Measurements from ENCODE around the gene PLK2.

DNA sequence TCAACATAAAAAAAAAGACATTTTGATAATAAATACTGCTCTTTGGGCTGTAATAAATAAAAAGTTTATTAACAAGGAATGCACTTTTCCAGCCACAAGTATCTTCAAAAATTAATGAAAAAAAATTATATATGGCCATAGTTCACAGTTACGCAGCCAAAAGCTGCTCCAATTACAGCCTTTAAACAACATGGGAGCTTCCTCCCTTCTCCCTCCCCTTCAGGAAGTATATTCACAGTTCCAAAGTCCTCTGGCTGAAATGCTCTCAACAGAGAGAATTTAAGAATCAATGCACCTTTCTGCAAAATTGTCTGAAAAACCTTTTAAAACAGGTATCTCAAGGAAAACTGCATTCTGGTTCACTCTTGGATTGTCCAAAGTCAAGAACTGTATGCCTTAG, 5.9 kb downstream of the PLK2 start:
- TF ChIP-seq, protein P1, sequence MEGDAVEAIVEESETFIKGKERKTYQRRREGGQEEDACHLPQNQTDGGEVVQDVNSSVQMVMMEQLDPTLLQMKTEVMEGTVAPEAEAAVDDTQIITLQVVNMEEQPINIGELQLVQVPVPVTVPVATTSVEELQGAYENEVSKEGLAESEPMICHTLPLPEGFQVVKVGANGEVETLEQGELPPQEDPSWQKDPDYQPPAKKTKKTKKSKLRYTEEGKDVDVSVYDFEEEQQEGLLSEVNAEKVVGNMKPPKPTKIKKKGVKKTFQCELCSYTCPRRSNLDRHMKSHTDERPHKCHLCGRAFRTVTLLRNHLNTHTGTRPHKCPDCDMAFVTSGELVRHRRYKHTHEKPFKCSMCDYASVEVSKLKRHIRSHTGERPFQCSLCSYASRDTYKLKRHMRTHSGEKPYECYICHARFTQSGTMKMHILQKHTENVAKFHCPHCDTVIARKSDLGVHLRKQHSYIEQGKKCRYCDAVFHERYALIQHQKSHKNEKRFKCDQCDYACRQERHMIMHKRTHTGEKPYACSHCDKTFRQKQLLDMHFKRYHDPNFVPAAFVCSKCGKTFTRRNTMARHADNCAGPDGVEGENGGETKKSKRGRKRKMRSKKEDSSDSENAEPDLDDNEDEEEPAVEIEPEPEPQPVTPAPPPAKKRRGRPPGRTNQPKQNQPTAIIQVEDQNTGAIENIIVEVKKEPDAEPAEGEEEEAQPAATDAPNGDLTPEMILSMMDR (conservative IDR thresholded peaks at IDR 0.05; ENCODE audit: low read depth, low read length) = no peak
- TF ChIP-seq EZH2phosphoT487 (IDR thresholded peaks at IDR 0.05; ENCODE audit: borderline replicate concordance, low read length) = no peak
